ENCODE results near the gene CENPV. TPM values are rescaled to one million over a fixed set of nuclear protein-coding genes. Genes with fewer than 3 reads are reported as not detected.

CENPV gene
- total and polyA plus RNA-seq, 2 experiments from 2014 or later = 67.1 to 88.4 TPM

- Histone ChIP-seq H3K4me1 (ENCODE audit: low read depth) (no peaks in the 10 kb centered on the region), H3K27ac (no peak overlapping the region), H3K27me3 (no peaks in the 10 kb centered on the region), H3K9me3 (ENCODE audit: low read depth) (no peaks in the 10 kb centered on the region), H3K36me3 (peaks cover 12% of the 10 kb centered on the region), H3K4me3 (no peak overlapping the region)
- no peak for DNase-seq (ENCODE audit: low read depth in 1 of 2, low spot score in 1 of 2)
- no peak for TF ChIP-seq CTCF (IDR thresholded peaks at IDR 0.05; ENCODE audit: low read depth, low read length)
Measured at GRCh38 chr17:16379654-16380053, 26.4 kb upstream of the CENPV start.

GRCh38 chr17:16378636-16379282 is 25.5 kb upstream of the CENPV start:
- no peaks in the 10 kb centered on the region for H3K4me1 ChIP-seq (ENCODE audit: low read depth)
- no peak for TF ChIP-seq CTCF (IDR thresholded peaks at IDR 0.05; ENCODE audit: low read depth, low read length)

GRCh38 chr17:16377941-16378341 is 24.7 kb upstream of the CENPV start:
- no peaks in the 10 kb centered on the region for H3K27me3 ChIP-seq
- H3K36me3 ChIP-seq = peaks cover 10% of the 10 kb centered on the region
- peak in 1 of 2 donors; percentile 65 for DNase-seq (ENCODE audit: low read depth in 1 of 2, low spot score in 1 of 2)
- H3K4me1 ChIP-seq (ENCODE audit: low read depth) = no peaks in the 10 kb centered on the region
- no peak overlapping the region for H3K4me3 ChIP-seq
- H3K27ac ChIP-seq = no peak overlapping the region
- H3K9me3 ChIP-seq (ENCODE audit: low read depth) = no peaks in the 10 kb centered on the region
- no peak for TF ChIP-seq CTCF (IDR thresholded peaks at IDR 0.05; ENCODE audit: low read depth, low read length)

More at GRCh38 chr17:16378636-16379282, 25.5 kb upstream of the CENPV start:
- DNase-seq (ENCODE audit: low read depth in 1 of 2, low spot score in 1 of 2) = no peak
- H3K27me3 ChIP-seq = no peaks in the 10 kb centered on the region
- H3K9me3 ChIP-seq (ENCODE audit: low read depth) = no peaks in the 10 kb centered on the region
- no peak overlapping the region for H3K4me3 ChIP-seq
- H3K36me3 ChIP-seq = peaks cover 12% of the 10 kb centered on the region
- no peak overlapping the region for H3K27ac ChIP-seq

GRCh38 chr17:16374146-16374938 is 21.1 kb upstream of the CENPV start:
- Histone ChIP-seq H3K27ac (no peak overlapping the region), H3K4me3 (no peak overlapping the region), H3K9me3 (ENCODE audit: low read depth) (no peaks in the 10 kb centered on the region), H3K4me1 (ENCODE audit: low read depth) (no peaks in the 10 kb centered on the region), H3K36me3 (no peaks in the 10 kb centered on the region), H3K27me3 (no peaks in the 10 kb centered on the region)
- DNase-seq (ENCODE audit: low read depth in 1 of 2, low spot score in 1 of 2) = peak in 1 of 2 donors; percentile 86
- TF ChIP-seq CTCF (IDR thresholded peaks at IDR 0.05; ENCODE audit: low read depth, low read length) = no peak

GRCh38 chr17:16371742-16372141 is 18.5 kb upstream of the CENPV start:
- H3K4me1 ChIP-seq (ENCODE audit: low read depth) = no peaks in the 10 kb centered on the region
- TF ChIP-seq CTCF (IDR thresholded peaks at IDR 0.05; ENCODE audit: low read depth, low read length) = no peak
- H3K27me3 ChIP-seq = no peaks in the 10 kb centered on the region
- peak in 1 of 2 donors; percentile 55 for DNase-seq (ENCODE audit: low read depth in 1 of 2, low spot score in 1 of 2)
- H3K36me3 ChIP-seq = no peaks in the 10 kb centered on the region
- H3K4me3 ChIP-seq = no peak overlapping the region
- no peak overlapping the region for H3K27ac ChIP-seq
- H3K9me3 ChIP-seq (ENCODE audit: low read depth) = no peaks in the 10 kb centered on the region
